K562 (cell line): ENCODE data around the gene CFAP410. TPM values are rescaled to one million over a fixed set of nuclear protein-coding genes. Genes with fewer than 3 reads are reported as not detected.

Source experiments
- ATAC-seq: fragments of 200-7000 bp; cut with Tn5 transposase; 3 replicates; pipeline ENCODE4 v1.9.1; 2020; ENCODE audit warnings: moderate library complexity
- BruUV-seq: library from RNA; stranded (reverse); fragments of 400-500 nt; replicated peaks from 2 replicates; lab custom pipeline; 2021; lab: Mats Ljungman, UMichigan
- CTCF ChIA-PET: fragments of 300-600 bp; formaldehyde crosslinking; extraction: SDS; loops from one replicate; lab custom pipeline; 2021; ENCODE audit warnings: low intra/inter-chr PET ratio; lab: Yijun Ruan, JAX
- POLR2A ChIA-PET: fragments of 300-600, 350-650 bp; sonication (Branson Sonifier 250); formaldehyde crosslinking; extraction: SDS; loops from one replicate; lab custom pipeline; 2021; ENCODE audit warnings: antibody characterized with exemption, inconsistent platforms; lab: Yijun Ruan, JAX
- DNase-seq, 4 experiments: peaks; one replicate each; pipeline versions ENCODE4 v3.0.0 to v3.0.0-alpha.2; 2011 to 2018; ENCODE audit warnings: low spot score in 3 of 4, mixed read lengths in 3 of 4; ENCODE audit errors: extremely low read depth in 1 of 4
- FAIRE-seq: peaks from 2 replicates; lab custom pipeline; 2011; peaks lifted over from hg19 to GRCh38; lab: Jason Lieb, UNC
- H2AFZ ChIP-seq: 2 replicates; pipeline ENCODE4 v1.6.0; 2011; ENCODE audit warnings: low read depth, low read length, control low read depth, inconsistent platforms
- H3K27ac ChIP-seq: fragments of 200-600 bp; 3 replicates; pipeline ENCODE4 v1.8.0; 2011; ENCODE audit warnings: low read depth, mild to moderate bottlenecking, control low read depth, inconsistent platforms, low read length, moderate library complexity, mixed read lengths; ENCODE audit errors: extremely low read depth
- H3K27me3 ChIP-seq, 2 experiments: fragments of 300-600 bp in 1 of 2; 2 replicates in 1 of 2; 3 replicates in 1 of 2; pipeline versions ENCODE4 v1.6.0 to v1.8.0; 2011; ENCODE audit warnings: inconsistent platforms in 2 of 2, low read length in 2 of 2, mild to moderate bottlenecking in 1 of 2, mixed read lengths in 1 of 2, moderate library complexity in 1 of 2; ENCODE audit not compliant: control insufficient read depth in 2 of 2, insufficient read depth in 2 of 2
- H3K36me3 ChIP-seq: fragments of 300-600 bp; 3 replicates; pipeline ENCODE4 v1.8.0; 2011; ENCODE audit warnings: mild to moderate bottlenecking, low read length, inconsistent platforms; ENCODE audit not compliant: control insufficient read depth, insufficient read depth
- H3K4me1 ChIP-seq, 2 experiments: fragments of 200-600 bp in 1 of 2; replicated peaks in 1 of 2; 2 replicates in 1 of 2; 3 replicates in 1 of 2; pipeline versions ENCODE4 v1.5.1 to v1.8.0; 2011; ENCODE audit warnings: inconsistent platforms in 2 of 2, low read length in 2 of 2, mild to moderate bottlenecking in 1 of 2, mixed read lengths in 1 of 2, moderate library complexity in 1 of 2; ENCODE audit not compliant: control insufficient read depth in 2 of 2, insufficient read depth in 2 of 2
- H3K4me2 ChIP-seq: 2 replicates; pipeline ENCODE4 v1.6.1; 2011; ENCODE audit warnings: low read length, control low read depth, inconsistent platforms, mixed read lengths; ENCODE audit not compliant: insufficient read depth
- H3K4me3 ChIP-seq: fragments of 200-600 bp; sonication (generic), shearing (Covaris generic); 2 replicates; pipeline ENCODE4 v1.5.1; 2016; ENCODE audit warnings: control low read depth, inconsistent platforms
- H3K79me2 ChIP-seq: fragments of 200-600 bp; 3 replicates; pipeline ENCODE4 v1.8.0; 2011; ENCODE audit warnings: low read length, inconsistent platforms; ENCODE audit not compliant: control insufficient read depth, insufficient read depth
- H3K9ac ChIP-seq, 2 experiments: 2 replicates each; pipeline versions ENCODE4 v1.6.0 to v1.6.1; 2011; ENCODE audit warnings: low read depth in 2 of 2, low read length in 2 of 2, control low read depth in 1 of 2, inconsistent platforms in 1 of 2, mild to moderate bottlenecking in 1 of 2, mixed read lengths in 1 of 2; ENCODE audit not compliant: insufficient read depth in 1 of 2
- H3K9me1 ChIP-seq: one replicate; pipeline ENCODE4 v1.6.0; 2011; ENCODE audit warnings: inconsistent platforms, mild to moderate bottlenecking, low read length, moderate library complexity; ENCODE audit not compliant: control insufficient read depth, insufficient read depth
- H3K9me3 ChIP-seq: replicated peaks from 2 replicates; pipeline ENCODE4 v1.5.1; 2011; ENCODE audit warnings: low read depth, low read length, inconsistent platforms; ENCODE audit not compliant: control insufficient read depth, insufficient read depth
- H4K20me1 ChIP-seq: replicated peaks from 2 replicates; pipeline ENCODE4 v1.6.1; 2011; ENCODE audit warnings: low read length, inconsistent platforms, mixed read lengths; ENCODE audit not compliant: control insufficient read depth, insufficient read depth
- CSDE1 ChIP-seq, 2 experiments: fragments of 450-650 bp; IDR thresholded peaks; 2 replicates each; pipeline ENCODE4 v1.6.1; 2016; ENCODE audit warnings: mild to moderate bottlenecking in 1 of 2
- MTF1 ChIP-seq: fragments of 250-450 bp; sonication (Bioruptor Pico); IDR thresholded peaks from 2 replicates; pipeline ENCODE4 v1.9.0; 2021; ENCODE audit warnings: moderate library complexity, mild to moderate bottlenecking, inconsistent platforms, borderline replicate concordance
- NFYB ChIP-seq: IDR thresholded peaks from 2 replicates; pipeline ENCODE4 v1.6.1; 2011; ENCODE audit warnings: mild to moderate bottlenecking, moderate library complexity; ENCODE audit not compliant: insufficient read length; ENCODE audit errors: extremely low read depth
- NR2F6 ChIP-seq: fragments of 450-650 bp; formaldehyde crosslinking; IDR thresholded peaks from 2 replicates; pipeline ENCODE4 v1.4.0; 2020; ENCODE audit warnings: mild to moderate bottlenecking
- POLR2G ChIP-seq: fragments of 200-400 bp; formaldehyde crosslinking; IDR thresholded peaks from 2 replicates; pipeline ENCODE4 v1.6.1; 2017; ENCODE audit warnings: low read depth, mild to moderate bottlenecking, antibody characterized with exemption, low read length, moderate library complexity
- RBBP5 ChIP-seq: fragments of 200-600 bp; sonication (generic); IDR thresholded peaks from 2 replicates; pipeline ENCODE4 v1.6.1; 2012; ENCODE audit warnings: borderline replicate concordance, mild to moderate bottlenecking, low read length, control low read depth, inconsistent platforms; ENCODE audit not compliant: insufficient read depth, poor library complexity, severe bottlenecking
- SMAD1 ChIP-seq: fragments of 150-350 bp; IDR thresholded peaks from 2 replicates; pipeline ENCODE4 v1.6.1; 2014; ENCODE audit warnings: low read length, low read depth; ENCODE audit not compliant: partially characterized antibody
- SNIP1 ChIP-seq: fragments of 450-650 bp; IDR thresholded peaks from 2 replicates; pipeline ENCODE4 v1.7.1; 2017; ENCODE audit warnings: low read depth, mild to moderate bottlenecking
- ZFP1 ChIP-seq: fragments of 450-650 bp; formaldehyde crosslinking; IDR thresholded peaks from 2 replicates; pipeline ENCODE4 v1.4.0; 2020; ENCODE audit warnings: mild to moderate bottlenecking, mixed read lengths
- ZNF778 ChIP-seq: fragments of 450-650 bp; formaldehyde crosslinking; IDR thresholded peaks from 2 replicates; pipeline ENCODE4 v1.4.0; 2020; ENCODE audit warnings: mild to moderate bottlenecking, moderate library complexity
- ZNF780A ChIP-seq: fragments of 250-450 bp; sonication (Bioruptor Pico); IDR thresholded peaks from 2 replicates; pipeline ENCODE4 v1.5.0; 2021; ENCODE audit warnings: mild to moderate bottlenecking
- WGBS: fragments of 100-300 bp; shearing (Covaris generic); methylation state at CpG from one replicate; pipeline ENCODE4 v1.1.6; 2016; ENCODE audit warnings: low coverage, mixed read lengths; ENCODE audit not compliant: insufficient coverage; ENCODE audit errors: missing lambda C conversion rate; 5-methylcytosine and 5-hydroxymethylcytosine counted together
- in situ Hi-C: fragments of 300-500 bp; cut with MboI; formaldehyde crosslinking; loops from 4 replicates; pipeline ENCODE4 v1.15.0; 2018; ENCODE audit warnings: inconsistent platforms, mixed read lengths
- intact Hi-C: fragments of 100-400 bp; cut with micrococcal nuclease; formaldehyde crosslinking; loops from 2 replicates; pipeline ENCODE4 v1.14.2; 2022
- polyA plus RNA-seq, 8 experiments: library from polyadenylated mRNA; depleted of rRNA in 4 of 8; stranded (reverse) in 5 of 8; unstranded in 3 of 8; fragments of >200 nt; fragmentation: Nextera tagmentation in 2 of 8; fragmentation: Illumina TruSeq in 1 of 8; extraction: Ambion mirVana in 2 of 8; extraction: Trizol in 1 of 8; gene quantifications; 2 replicates each; pipeline versions ENCODE4 v1.2.1 to v1.2.3, GENCODE V29; 2011 to 2014; ENCODE audit warnings: inconsistent platforms in 1 of 8, missing spikeins in 1 of 8
- total RNA-seq, 7 experiments: library from RNA; depleted of rRNA in 6 of 7; stranded (reverse); fragments of >200 nt in 6 of 7; fragmentation: Illumina TruSeq in 2 of 7; extraction: Trizol in 2 of 7; gene quantifications; 2 replicates each; pipeline versions ENCODE4 v1.2.1 to v1.2.3, GENCODE V29; 2011 to 2021; ENCODE audit warnings: low replicate concordance in 1 of 7
- TF ChIP-seq, protein P1 (sequence below): fragments of 450-650 bp; formaldehyde crosslinking; conservative IDR thresholded peaks from 2 replicates; pipeline ENCODE4 v1.4.0; 2022; ENCODE audit warnings: mild to moderate bottlenecking, missing genetic modification characterization

CFAP410 gene
- total and polyA plus RNA-seq, 9 of the 15 experiments (the other 6 are each of a cell fraction or from before 2014, with no cell fraction given) = 0.07 to 17.3 (median 2.3) TPM

- Histone ChIP-seq H3K27me3 (no peaks in the 10 kb centered on the region), H3K4me3 (no peak overlapping the region), H4K20me1 (peaks cover 44% of the 10 kb centered on the region), H3K4me2 (no peak overlapping the region), H2AFZ (no peak overlapping the region), H3K79me2 (peaks cover 51% of the 10 kb centered on the region), H3K36me3 (peaks cover 35% of the 10 kb centered on the region; the same call in 2 of the 3 replicates), H3K9me1 (peaks cover 11% of the 10 kb centered on the region), H3K9me3 (no peaks in the 10 kb centered on the region), H3K27ac (no peak overlapping the region), H3K9ac (peak overlapping the region in 1 of 2 experiments; percentile 67; a peak in 2 of 4 replicates), H3K4me1 (peaks cover 11 to 77% of the 10 kb centered on the region in 2 experiments)
- POLR2A ChIA-PET = interaction anchor here (0.8 to 1.8 kb wide), 4 partner anchors 11 to 34 kb away, joined by 3 to 8 read pairs (median 6); no protein-coding TSS in a partner anchor
- WGBS = 74% methylated on average over 15 of the region's 16 CpGs
- FAIRE-seq (no peak), DNase-seq (no peak), ATAC-seq (no peak)
- in situ Hi-C loops (no loop called here), intact Hi-C loops (no loop called here)
- TF ChIP-seq SNIP1 (no peak), POLR2G (peak; percentile 58)
- BruUV-seq = no TSS peak
- CTCF ChIA-PET = interaction anchor here (0.7 kb wide), 1 partner anchor 184 kb away, joined by 3 read pairs; no protein-coding TSS in a partner anchor
These were observed 35.1 kb downstream of the CFAP410 start for GRCh38 chr21:44304011-44304616.

- 77% methylated on average over 12 of the region's 12 CpGs for WGBS
- Histone ChIP-seq H3K9me1 (peaks cover 11% of the 10 kb centered on the region), H3K4me3 (no peak overlapping the region), H3K4me1 (peaks cover 13 to 78% of the 10 kb centered on the region in 2 experiments), H3K9ac (peak overlapping the region in 1 of 2 experiments; percentile 73; a peak in 1 of 4 replicates), H4K20me1 (peaks cover 44% of the 10 kb centered on the region), H3K36me3 (peaks cover 32% of the 10 kb centered on the region; the same call in 2 of the 3 replicates), H3K27ac (no peak overlapping the region), H3K4me2 (no peak overlapping the region), H2AFZ (no peak overlapping the region), H3K27me3 (no peaks in the 10 kb centered on the region), H3K79me2 (peaks cover 51% of the 10 kb centered on the region), H3K9me3 (no peaks in the 10 kb centered on the region)
- ATAC-seq = no peak
- ChIA-PET CTCF (no interaction called here), POLR2A (interaction anchor here (0.8 to 1.8 kb wide), 3 partner anchors 12 to 34 kb away, joined by 5 to 8 read pairs (median 6); no protein-coding TSS in a partner anchor)
- intact Hi-C loops (no loop called here), in situ Hi-C loops (no loop called here)
- BruUV-seq = no TSS peak
- no peak for DNase-seq
- peak; percentile 26 for FAIRE-seq
- TF ChIP-seq NR2F6 (CRISPR knock-in tag) (no peak), ZFP1 (no peak), RBBP5 (no peak), ZNF780A (CRISPR knock-in tag) (no peak), CSDE1 (IDR thresholded peaks at IDR 0.05) (no peak), MTF1 (CRISPR knock-in tag) (no peak), SMAD1 (no peak), ZNF778 (no peak), NFYB (no peak)
- TF ChIP-seq, protein P1, sequence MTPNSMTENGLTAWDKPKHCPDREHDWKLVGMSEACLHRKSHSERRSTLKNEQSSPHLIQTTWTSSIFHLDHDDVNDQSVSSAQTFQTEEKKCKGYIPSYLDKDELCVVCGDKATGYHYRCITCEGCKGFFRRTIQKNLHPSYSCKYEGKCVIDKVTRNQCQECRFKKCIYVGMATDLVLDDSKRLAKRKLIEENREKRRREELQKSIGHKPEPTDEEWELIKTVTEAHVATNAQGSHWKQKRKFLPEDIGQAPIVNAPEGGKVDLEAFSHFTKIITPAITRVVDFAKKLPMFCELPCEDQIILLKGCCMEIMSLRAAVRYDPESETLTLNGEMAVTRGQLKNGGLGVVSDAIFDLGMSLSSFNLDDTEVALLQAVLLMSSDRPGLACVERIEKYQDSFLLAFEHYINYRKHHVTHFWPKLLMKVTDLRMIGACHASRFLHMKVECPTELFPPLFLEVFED (CRISPR knock-in tag) = no peak
These were observed 35.7 kb downstream of the CFAP410 start for GRCh38 chr21:44303490-44303981.
